D721Med (cell line): ENCODE measurements around the gene KRT9.

ENCODE experiments used
- DNase-seq: peaks from one replicate; pipeline ENCODE4 v3.0.0; 2011; ENCODE audit warnings: low spot score; ENCODE audit not compliant: insufficient read length
- FAIRE-seq: peaks from 2 replicates; lab custom pipeline; 2011; peaks lifted over from hg19 to GRCh38; lab: Jason Lieb, UNC
- TF ChIP-seq, protein P1 (sequence below): IDR thresholded peaks from 2 replicates; pipeline ENCODE4 v1.5.1; 2012; ENCODE audit warnings: mild to moderate bottlenecking, control low read depth; ENCODE audit not compliant: insufficient read depth; ENCODE audit errors: missing control alignments

KRT9 gene

DNA sequence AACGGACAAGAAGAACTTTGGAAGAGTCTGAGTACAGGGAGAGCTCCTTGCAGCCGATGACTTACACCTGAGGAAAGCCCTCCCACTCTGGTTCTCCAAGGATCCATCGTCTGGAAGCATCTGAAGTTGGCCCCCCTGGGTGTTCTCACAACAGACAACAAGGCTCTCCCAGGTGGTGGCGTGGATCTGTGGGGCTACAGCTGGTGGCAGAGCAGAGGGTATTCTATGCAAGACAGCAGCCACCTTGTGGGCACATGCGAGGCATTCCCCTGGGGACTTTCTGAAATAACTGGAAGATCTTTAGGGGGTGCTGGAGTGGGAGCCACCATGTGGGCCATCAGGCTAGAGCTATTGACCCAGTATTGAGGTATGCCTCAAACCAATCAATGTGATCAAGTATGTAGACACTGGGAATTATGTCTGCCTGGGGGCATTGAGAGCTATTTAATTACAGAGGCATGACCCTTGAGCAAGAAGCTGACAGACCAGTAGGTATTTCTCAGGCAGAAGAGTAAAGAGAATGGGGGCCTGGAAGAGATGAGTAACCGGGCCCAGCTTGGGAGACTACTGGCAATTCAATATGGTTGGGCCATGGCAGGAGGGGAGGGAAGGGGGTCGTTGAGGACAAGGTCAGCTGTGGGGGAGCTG, 36.8 kb downstream of the KRT9 start:
- no peak for FAIRE-seq
- DNase-seq, result no peak

DNA sequence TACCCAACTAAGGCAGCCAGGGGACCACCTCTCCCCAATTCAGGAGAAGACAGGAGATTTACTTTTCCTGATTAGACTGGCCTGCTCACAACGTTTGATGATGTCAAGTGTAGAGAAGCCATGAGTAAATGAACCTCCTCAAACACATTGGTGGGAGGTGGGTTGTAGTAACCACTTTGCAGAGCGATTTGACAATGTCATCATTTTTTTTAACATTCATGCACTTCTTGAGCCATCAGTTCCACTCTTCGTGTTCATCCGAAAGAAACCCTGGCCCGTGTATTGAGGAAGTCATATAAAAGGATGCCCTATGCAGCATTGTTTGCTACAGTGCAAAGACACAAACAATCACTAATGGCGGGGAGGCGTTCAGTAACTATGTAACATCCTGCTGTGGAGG, 38.2 kb downstream of the KRT9 start:
- DNase-seq (no peak), FAIRE-seq (no peak)
- TF ChIP-seq, protein P1, sequence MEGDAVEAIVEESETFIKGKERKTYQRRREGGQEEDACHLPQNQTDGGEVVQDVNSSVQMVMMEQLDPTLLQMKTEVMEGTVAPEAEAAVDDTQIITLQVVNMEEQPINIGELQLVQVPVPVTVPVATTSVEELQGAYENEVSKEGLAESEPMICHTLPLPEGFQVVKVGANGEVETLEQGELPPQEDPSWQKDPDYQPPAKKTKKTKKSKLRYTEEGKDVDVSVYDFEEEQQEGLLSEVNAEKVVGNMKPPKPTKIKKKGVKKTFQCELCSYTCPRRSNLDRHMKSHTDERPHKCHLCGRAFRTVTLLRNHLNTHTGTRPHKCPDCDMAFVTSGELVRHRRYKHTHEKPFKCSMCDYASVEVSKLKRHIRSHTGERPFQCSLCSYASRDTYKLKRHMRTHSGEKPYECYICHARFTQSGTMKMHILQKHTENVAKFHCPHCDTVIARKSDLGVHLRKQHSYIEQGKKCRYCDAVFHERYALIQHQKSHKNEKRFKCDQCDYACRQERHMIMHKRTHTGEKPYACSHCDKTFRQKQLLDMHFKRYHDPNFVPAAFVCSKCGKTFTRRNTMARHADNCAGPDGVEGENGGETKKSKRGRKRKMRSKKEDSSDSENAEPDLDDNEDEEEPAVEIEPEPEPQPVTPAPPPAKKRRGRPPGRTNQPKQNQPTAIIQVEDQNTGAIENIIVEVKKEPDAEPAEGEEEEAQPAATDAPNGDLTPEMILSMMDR, result no peak

More for the DNA sequence above, 36.8 kb downstream of the KRT9 start:
- TF ChIP-seq, protein P1, result no peak

DNA sequence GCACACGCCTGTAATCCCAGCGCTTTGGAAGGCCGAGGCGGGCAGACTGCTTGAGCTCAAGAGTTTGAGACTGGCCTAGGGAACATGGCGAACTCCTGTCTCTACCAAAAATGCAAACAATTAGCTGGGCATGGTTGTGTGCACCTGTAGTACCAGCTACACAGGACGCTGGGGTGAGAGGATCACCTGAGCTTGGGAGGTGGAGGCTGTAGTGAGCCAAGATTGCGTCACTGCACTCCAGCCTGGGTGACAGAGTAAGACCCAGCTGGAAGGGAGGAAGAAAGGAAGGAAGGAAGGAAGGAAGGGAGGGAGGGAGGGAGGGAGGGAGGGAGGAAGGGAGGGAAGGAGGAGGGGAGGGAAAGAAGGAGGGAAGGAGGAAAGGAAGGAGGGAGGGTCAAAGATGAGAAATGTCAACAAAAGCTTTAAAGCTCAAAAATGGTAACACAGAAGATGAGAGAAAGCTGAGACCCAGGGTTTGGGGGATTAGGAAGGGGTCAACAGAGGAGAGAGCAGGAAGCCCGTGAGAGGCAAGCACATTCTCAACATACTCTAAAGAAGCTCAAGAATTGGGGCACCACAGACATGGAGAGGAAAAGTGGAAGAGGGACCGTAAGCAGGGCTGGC, 38.8 kb downstream of the KRT9 start:
- no peak for DNase-seq
- FAIRE-seq, result no peak
- TF ChIP-seq, protein P1, result no peak

DNA sequence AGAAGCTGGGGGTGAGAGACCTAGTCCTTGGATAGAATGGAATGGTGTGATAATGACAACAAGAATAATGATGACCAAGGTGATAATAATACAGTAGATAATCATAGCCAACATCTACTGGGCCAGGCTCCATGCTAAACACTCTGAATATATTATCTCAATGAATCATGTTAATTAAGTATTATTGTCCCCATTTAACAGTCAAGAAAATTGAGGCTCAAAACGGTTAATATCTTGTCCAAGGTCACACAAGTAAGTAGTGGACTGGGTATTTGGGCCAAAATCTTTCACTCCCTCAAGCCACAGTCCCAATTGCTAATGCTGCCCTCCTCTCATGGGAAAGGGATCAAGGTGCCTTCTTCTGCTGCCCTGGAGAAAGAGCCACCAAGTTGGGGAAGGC, 39.9 kb downstream of the KRT9 start:
- FAIRE-seq (no peak), DNase-seq (no peak)
- TF ChIP-seq, protein P1, result no peak

DNA sequence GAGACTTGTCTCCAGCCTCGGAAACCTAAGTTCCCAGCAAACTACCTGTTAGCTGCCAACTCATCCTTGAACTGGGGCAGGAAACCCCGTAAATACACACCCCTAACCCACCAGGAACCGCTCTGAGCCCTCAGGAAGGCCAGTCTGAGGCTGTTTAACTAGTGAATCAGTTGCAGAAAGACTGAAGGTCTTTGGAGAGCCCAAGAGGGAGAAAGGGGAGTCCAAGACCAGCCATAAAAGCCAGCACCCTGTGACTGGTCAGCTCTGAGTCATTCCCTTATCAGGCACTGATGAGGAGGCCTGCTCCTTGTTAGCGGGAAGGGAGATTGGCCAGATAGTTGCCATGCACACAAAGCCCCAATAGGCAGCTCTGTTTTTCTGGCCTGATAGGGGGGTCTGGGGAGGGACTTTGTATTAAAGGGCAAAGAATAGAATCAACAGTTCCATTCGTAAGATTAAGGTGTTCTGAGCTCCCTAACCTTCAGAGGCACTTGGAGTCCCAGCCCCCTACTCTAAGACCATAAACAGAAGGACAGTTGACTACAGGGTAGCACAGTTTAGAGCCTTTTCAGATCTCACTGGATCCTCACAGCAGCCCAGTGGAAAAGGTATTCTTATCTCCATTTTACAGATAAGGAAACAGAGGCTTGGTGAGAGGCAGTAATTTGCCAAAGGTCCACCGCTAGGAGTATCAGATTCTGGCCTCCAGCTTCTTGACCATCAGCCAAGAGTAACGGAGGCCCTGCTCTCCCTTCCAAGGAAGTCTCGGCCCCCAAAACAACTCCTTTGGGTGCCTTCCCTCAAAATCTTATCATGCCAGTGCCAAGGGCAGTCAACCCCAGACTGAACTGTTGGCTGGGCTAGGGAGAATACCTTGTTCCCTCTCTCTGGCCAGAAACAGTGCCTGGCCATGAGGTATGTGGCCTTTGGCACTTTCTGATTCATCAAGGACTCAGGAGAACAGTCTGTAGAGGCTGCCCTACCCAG, 41.5 kb downstream of the KRT9 start:
- DNase-seq (no peak), FAIRE-seq (no peak)

DNA sequence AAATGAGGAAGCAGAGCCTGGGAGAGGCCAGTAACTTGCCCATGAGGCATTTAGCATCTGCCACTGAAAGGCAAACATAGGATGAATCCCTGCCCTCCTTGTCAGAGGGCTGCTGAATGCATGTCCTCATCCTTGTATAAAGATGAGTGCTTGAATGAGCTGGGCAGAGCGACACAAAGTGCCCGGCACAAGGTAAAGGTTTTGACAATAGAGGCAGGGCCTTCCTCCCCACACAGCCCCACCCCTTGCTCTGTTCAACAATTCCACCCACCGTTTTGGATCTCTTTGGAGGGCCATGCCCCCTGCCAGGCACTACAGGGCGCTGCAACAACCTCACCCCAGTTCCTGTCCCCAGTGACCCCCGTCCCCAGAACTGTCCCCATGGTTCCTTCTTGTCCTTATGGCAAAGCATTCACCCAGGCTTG, 42.4 kb downstream of the KRT9 start:
- FAIRE-seq (no peak), DNase-seq (no peak)
- TF ChIP-seq, protein P1, result no peak

More for the DNA sequence above, 41.5 kb downstream of the KRT9 start:
- TF ChIP-seq, protein P1, result no peak
